Liver (tissue), 2 donors: Measurements from ENCODE around the gene KAT2A.
A peak's percentile ranks its signal among the peaks of the same experiment; 100 is the strongest.

ENCODE experiments used
- RAD21 ChIP-seq, 2 donors: IDR thresholded peaks; 2 replicates each; pipeline ENCODE4 v1.6.1; 2016; ENCODE audit warnings: antibody characterized with exemption in 2 of 2, mild to moderate bottlenecking in 2 of 2
- TF ChIP-seq, protein P1 (sequence below): IDR thresholded peaks from 2 replicates; pipeline ENCODE4 v1.6.1; 2016; ENCODE audit warnings: antibody characterized with exemption
- donor health status: healthy.

DNA sequence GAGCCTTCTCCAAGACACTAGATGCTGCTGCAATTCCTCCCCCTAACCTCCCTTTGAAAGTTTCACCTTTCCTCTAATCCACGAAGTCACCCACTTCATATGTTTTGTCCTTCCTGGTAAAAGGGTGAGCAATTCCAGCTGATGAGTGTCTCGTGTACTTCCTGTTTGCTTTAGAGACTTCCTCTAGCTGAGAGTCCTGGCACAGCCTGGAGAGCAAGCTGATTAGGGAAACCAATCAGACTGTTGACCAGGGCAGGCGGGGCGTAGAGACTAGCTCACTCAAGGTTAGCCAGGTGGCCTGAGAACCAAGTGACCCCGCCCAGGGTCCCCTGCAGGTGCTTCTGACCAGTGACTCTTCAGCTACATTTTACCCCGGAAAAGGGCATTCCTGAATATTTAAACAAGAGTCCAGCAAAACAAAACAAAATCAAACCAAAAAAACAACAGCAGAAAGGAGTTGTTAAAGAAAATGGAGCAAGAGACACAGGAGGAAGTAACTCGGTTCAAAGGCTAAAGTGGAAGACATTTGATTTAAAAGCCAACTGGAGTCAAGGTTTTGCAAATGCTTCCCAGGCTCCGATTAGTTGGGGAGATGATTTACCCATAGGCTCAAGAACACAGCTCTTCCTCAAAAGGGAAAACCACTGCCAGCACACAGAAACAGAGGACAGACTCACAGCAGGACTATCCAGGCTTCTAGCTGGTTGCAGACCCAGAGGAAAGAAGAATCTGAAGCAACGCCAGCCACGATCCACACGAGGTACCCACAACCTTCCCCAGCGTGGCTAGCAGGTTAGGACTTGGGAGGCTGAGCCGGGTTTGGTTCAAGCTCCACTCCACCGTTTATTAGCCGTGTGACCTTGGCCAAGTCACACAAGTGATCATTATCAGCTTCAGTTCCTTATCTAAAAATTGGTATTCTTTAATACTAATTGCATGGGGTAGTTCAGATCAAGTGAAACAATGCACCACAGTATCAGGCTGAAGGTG, 14.8 kb upstream of the KAT2A start:
- peak; percentile 40 to 54 for TF ChIP-seq RAD21 (IDR thresholded peaks at IDR 0.05)
- TF ChIP-seq, protein P1, sequence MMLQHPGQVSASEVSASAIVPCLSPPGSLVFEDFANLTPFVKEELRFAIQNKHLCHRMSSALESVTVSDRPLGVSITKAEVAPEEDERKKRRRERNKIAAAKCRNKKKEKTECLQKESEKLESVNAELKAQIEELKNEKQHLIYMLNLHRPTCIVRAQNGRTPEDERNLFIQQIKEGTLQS, result peak; percentile 70
